Lung (tissue), 12 donors: Measurements from ENCODE around the gene LANCL3. TPM values are rescaled to one million over a fixed set of nuclear protein-coding genes. Genes with fewer than 3 reads are reported as not detected.
A peak's percentile ranks its signal among the peaks of the same experiment; 100 is the strongest.
"Not testable (repeated sequence)": the region's sequence is repeated elsewhere in the genome, so short reads cannot be mapped to it uniquely, and the experiment has no call there.

Experiments
- ATAC-seq: fragments of 200-7000 bp; cut with Tn5 transposase; one replicate; pipeline ENCODE4 v1.9.1; 2020; ENCODE audit warnings: moderate number of reproducible peaks; ENCODE audit not compliant: insufficient read depth, low FRiP score
- DNase-seq, 3 donors: peaks; one replicate each; pipeline ENCODE4 v3.0.0-alpha.2; 2013 to 2017
- H3K27ac ChIP-seq, 2 donors: one replicate each; pipeline ENCODE4 v1.5.1; 2013; ENCODE audit warnings: mild to moderate bottlenecking in 2 of 2, moderate library complexity in 2 of 2, control low read depth in 1 of 2, inconsistent platforms in 1 of 2, low read depth in 1 of 2, low read length in 1 of 2
- H3K27me3 ChIP-seq, 3 donors: one replicate each; pipeline ENCODE4 v1.5.1; 2013; ENCODE audit warnings: low read length in 2 of 3; ENCODE audit not compliant: control insufficient read depth in 3 of 3, insufficient read depth in 3 of 3
- H3K36me3 ChIP-seq, 4 donors: one replicate each; pipeline ENCODE4 v1.5.1; 2013; ENCODE audit warnings: low read length in 4 of 4, mild to moderate bottlenecking in 1 of 4, moderate library complexity in 1 of 4; ENCODE audit not compliant: control insufficient read depth in 4 of 4, insufficient read depth in 4 of 4
- H3K4me1 ChIP-seq, 5 donors: one replicate each; pipeline ENCODE4 v1.5.1; 2013; ENCODE audit warnings: low read length in 5 of 5, mild to moderate bottlenecking in 2 of 5, moderate library complexity in 1 of 5; ENCODE audit not compliant: control insufficient read depth in 5 of 5, insufficient read depth in 5 of 5
- H3K4me3 ChIP-seq: one replicate; pipeline ENCODE4 v1.5.1; 2013; ENCODE audit warnings: mild to moderate bottlenecking, control low read depth, moderate library complexity
- H3K9ac ChIP-seq, 2 donors: one replicate each; pipeline ENCODE4 v1.5.1; 2013; ENCODE audit warnings: low read length in 2 of 2, control low read depth in 1 of 2; ENCODE audit not compliant: insufficient read depth in 1 of 2
- H3K9me3 ChIP-seq, 4 donors: one replicate each; pipeline ENCODE4 v1.5.1; 2013; ENCODE audit warnings: low read length in 3 of 4, mild to moderate bottlenecking in 1 of 4, moderate library complexity in 1 of 4; ENCODE audit not compliant: control insufficient read depth in 4 of 4, insufficient read depth in 3 of 4
- WGBS, 2 donors: extraction: QIAGEN DNeasy Blood & Tissue Kit; methylation state at CpG; one replicate each; pipeline ENCODE4 v1.1.7; 2013; 5-methylcytosine and 5-hydroxymethylcytosine counted together
- polyA plus RNA-seq, 2 donors: library from polyadenylated mRNA; stranded (reverse); fragments of 200-250 nt; gene quantifications; one replicate each; pipeline ENCODE4 v1.2.1, GENCODE V29; 2013
- total RNA-seq, 2 donors: library from RNA; depleted of rRNA in 1 of 2; stranded (reverse); fragments of >200 nt in 1 of 2; gene quantifications; one replicate each; pipeline ENCODE4 v1.2.1, GENCODE V29; 2014 to 2021
- TF ChIP-seq, protein P1 (sequence below): IDR thresholded peaks from 2 replicates; pipeline ENCODE4 v1.5.1; 2012; ENCODE audit warnings: mild to moderate bottlenecking; ENCODE audit errors: control extremely low read depth, extremely low read depth
- donor health status: control.
- donor health status: control.
- donor health status: Bipolar disorder and iron deficiency.
- donor health status: healthy.
- donor health status: DM: yes; HTN: yes; CAD: no.

LANCL3 gene
- total and polyA plus RNA-seq, 4 donors, result 0.43 to 10.7 (median 1.4) TPM

GRCh38 chrX:37553476-37553875 lies 18.0 kb upstream of the LANCL3 start:
- 64 to 79% methylated on average over 6 of the region's 6 CpGs for WGBS, 2 donors
- DNase-seq (no peak), ATAC-seq (no peak)
- Histone ChIP-seq H3K4me1 (no peaks in the 10 kb centered on the region), H3K27me3 (peaks cover 0 to 6% (median 2%) of the 10 kb centered on the region in 3 donors), H3K4me3 (no peak overlapping the region), H3K36me3 (no peaks in the 10 kb centered on the region), H3K9ac (no peak overlapping the region), H3K9me3 (no peaks in the 10 kb centered on the region), H3K27ac (no peak overlapping the region)
- TF ChIP-seq, protein P1, sequence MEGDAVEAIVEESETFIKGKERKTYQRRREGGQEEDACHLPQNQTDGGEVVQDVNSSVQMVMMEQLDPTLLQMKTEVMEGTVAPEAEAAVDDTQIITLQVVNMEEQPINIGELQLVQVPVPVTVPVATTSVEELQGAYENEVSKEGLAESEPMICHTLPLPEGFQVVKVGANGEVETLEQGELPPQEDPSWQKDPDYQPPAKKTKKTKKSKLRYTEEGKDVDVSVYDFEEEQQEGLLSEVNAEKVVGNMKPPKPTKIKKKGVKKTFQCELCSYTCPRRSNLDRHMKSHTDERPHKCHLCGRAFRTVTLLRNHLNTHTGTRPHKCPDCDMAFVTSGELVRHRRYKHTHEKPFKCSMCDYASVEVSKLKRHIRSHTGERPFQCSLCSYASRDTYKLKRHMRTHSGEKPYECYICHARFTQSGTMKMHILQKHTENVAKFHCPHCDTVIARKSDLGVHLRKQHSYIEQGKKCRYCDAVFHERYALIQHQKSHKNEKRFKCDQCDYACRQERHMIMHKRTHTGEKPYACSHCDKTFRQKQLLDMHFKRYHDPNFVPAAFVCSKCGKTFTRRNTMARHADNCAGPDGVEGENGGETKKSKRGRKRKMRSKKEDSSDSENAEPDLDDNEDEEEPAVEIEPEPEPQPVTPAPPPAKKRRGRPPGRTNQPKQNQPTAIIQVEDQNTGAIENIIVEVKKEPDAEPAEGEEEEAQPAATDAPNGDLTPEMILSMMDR, result no peak

DNA sequence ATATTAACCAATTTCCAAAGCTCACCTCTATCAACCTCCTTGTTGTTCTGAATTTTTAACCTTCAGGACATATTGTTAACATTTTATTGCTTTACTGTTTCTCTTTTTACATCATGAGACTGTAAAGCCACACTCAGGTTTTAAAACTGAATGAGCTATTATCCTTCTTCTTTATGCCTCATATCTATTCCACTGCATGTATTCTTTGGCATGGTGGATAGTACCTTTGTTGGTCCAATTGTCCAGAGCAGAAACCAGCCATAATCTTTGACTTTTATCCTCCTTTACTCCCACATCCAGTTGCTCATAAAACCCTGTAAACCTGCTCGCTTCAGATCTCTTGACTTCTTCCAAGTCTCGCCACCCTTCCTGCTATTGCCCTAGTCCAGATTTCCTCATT lies 6.2 kb upstream of the LANCL3 start:
- H3K9me3 ChIP-seq, H3K4me1 ChIP-seq, ATAC-seq, DNase-seq, H3K9ac ChIP-seq, H3K36me3 ChIP-seq, H3K4me3 ChIP-seq, H3K27me3 ChIP-seq, H3K27ac ChIP-seq: not testable (repeated sequence)
- WGBS, 2 donors, result 90 to 95% methylated on average over 2 of the region's 2 CpGs

GRCh38 chrX:37570349-37570748 lies 1.1 kb upstream of the LANCL3 start:
- not testable (repeated sequence) for H3K9ac ChIP-seq, DNase-seq, H3K36me3 ChIP-seq, H3K27ac ChIP-seq, ATAC-seq, H3K9me3 ChIP-seq, H3K4me1 ChIP-seq, H3K27me3 ChIP-seq, H3K4me3 ChIP-seq
- WGBS, 2 donors, result no CpG with 5 or more reads among the region's 1 CpG

GRCh38 chrX:37572108-37572587 lies 687 bp downstream of the LANCL3 start:
- not testable (repeated sequence) for H3K27me3 ChIP-seq, H3K9me3 ChIP-seq, H3K36me3 ChIP-seq, H3K27ac ChIP-seq, H3K4me3 ChIP-seq, H3K4me1 ChIP-seq
- peak; percentile 71 for ATAC-seq
- H3K9ac ChIP-seq, result peak overlapping the region in 1 of 2 donors; percentile 32
- DNase-seq, result peak in 2 of 3 donors; percentile 27 to 39
- 28% methylated on average over 52 of the region's 61 CpGs; no CpG with 5 or more reads in 1 of the 2 donors for WGBS, 2 donors

GRCh38 chrX:37573121-37573520 lies 1.7 kb downstream of the LANCL3 start:
- not testable (repeated sequence) for ATAC-seq, H3K27ac ChIP-seq, H3K4me3 ChIP-seq, H3K4me1 ChIP-seq, H3K9ac ChIP-seq, DNase-seq, H3K27me3 ChIP-seq, H3K9me3 ChIP-seq, H3K36me3 ChIP-seq
- WGBS, 2 donors, result 6 to 22% methylated on average over 2 of the region's 2 CpGs
